ENCODE data around the gene SYT8.

SYT8 gene

DNA sequence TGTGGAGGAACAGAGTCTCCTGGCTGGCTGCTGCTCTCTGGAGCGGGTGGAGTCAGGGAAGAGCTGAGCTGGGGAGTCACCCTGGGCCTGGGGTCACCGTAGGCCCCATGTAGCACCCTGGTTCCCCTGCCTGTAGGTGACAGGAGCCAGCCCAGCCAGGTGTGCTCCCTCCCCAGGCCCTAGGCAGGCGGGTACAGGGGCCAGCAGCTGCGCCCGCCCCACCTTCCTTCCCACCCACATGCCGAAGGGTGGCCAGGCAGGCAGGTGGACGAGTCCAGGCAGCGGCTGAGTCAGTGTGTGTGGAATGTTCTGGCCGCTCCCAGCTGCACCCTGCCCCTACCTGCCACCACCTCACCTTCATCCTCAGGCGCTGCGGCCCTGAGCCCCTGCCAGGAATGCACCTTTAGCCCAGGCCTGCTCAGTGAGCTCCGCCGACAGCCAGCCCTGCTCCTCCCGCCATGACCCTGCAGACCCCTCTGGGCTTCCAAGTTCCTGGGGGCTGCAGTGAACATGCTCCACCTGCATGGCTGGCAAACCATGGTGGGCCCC is 654 bp upstream of the SYT8 start (continued):
- TF ChIP-seq, protein P1, sequence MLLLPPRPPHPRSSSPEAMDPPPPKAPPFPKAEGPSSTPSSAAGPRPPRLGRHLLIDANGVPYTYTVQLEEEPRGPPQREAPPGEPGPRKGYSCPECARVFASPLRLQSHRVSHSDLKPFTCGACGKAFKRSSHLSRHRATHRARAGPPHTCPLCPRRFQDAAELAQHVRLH (tag by site-specific recombination; IDR thresholded peaks at IDR 0.05), result no peak
- no peak for TF ChIP-seq GFI1B (tag by site-specific recombination; IDR thresholded peaks at IDR 0.05)

DNA sequence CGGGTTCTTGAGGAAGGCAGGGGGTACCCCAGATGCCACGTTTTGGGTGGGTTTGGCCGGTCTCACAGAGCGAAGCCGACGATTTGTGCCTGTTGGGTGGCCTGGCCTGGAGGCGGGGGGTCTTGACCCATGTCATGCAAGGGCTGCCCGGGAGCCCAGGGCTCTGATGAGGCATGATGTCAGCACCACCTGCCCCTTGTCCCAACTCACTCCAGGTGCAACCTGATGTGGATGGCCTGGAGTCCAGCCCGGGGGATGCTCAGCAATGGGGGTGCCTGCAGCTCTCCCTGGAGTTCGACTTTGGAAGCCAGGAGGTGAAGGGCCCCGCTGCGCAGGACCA is 851 bp downstream of the SYT8 start:
- TF ChIP-seq KLF7 (tag by site-specific recombination; IDR thresholded peaks at IDR 0.05; ENCODE audit: borderline replicate concordance) (no peak), ZNF211 (tag by site-specific recombination; IDR thresholded peaks at IDR 0.05; ENCODE audit: low read depth) (no peak)
- TF ChIP-seq, protein P2, sequence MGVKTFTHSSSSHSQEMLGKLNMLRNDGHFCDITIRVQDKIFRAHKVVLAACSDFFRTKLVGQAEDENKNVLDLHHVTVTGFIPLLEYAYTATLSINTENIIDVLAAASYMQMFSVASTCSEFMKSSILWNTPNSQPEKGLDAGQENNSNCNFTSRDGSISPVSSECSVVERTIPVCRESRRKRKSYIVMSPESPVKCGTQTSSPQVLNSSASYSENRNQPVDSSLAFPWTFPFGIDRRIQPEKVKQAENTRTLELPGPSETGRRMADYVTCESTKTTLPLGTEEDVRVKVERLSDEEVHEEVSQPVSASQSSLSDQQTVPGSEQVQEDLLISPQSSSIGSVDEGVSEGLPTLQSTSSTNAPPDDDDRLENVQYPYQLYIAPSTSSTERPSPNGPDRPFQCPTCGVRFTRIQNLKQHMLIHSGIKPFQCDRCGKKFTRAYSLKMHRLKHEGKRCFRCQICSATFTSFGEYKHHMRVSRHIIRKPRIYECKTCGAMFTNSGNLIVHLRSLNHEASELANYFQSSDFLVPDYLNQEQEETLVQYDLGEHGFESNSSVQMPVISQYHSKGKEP (tag by site-specific recombination; IDR thresholded peaks at IDR 0.05), result no peak

DNA sequence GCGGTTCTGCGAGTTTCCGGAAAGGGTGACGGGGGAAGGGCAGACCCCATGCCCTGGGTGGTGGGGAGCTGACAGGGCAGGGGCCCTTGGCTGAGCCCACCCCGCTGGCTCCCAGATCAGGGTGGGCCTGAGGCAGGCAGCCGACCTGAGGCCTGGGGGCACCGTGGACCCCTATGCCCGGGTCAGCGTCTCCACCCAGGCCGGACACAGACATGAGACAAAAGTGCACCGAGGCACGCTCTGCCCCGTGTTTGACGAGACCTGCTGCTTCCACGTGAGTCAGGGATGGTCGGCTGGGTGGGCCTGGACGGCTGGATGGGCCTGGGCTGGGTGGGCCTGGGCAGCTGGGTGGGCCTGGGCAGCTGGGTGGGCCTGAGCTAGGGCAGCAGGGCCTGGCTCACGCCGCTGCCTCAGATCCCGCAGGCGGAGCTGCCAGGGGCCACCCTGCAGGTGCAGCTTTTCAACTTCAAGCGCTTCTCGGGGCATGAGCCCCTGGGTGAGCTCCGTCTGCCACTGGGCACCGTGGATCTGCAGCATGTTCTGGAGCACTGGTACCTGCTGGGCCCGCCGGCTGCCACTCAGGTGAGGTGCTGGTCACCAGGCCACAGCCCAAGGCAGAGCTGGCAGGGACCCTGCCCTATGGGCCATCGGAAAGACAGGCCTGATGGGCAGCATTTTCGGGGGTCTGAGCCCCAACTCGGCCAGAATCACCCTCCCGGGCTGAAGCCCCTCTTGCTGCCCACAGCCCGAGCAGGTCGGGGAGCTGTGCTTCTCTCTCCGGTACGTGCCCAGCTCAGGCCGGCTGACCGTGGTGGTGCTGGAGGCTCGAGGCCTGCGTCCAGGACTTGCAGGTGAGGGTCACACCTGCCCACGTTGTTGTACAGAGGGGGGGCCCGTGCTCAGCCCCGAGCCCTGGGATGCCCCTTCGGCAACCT is 1.5 kb downstream of the SYT8 start:
- H3K4me1 ChIP-seq (ENCODE audit: control insufficient read depth, insufficient read depth, low read length), result no peaks in the 10 kb centered on the region
- no peak for TF ChIP-seq ZNF16 (tag by site-specific recombination; IDR thresholded peaks at IDR 0.05; ENCODE audit: low read depth)
- TF ChIP-seq ZNF311 (tag by site-specific recombination; IDR thresholded peaks at IDR 0.05; ENCODE audit: borderline replicate concordance), result no peak
- no peak for TF ChIP-seq ZNF274 (IDR thresholded peaks at IDR 0.05; ENCODE audit: low read length)
- no peak for TF ChIP-seq ZNF274 (tag by site-specific recombination; IDR thresholded peaks at IDR 0.05; ENCODE audit: borderline replicate concordance)
- TF ChIP-seq ZNF76 (tag by site-specific recombination; IDR thresholded peaks at IDR 0.05; ENCODE audit: borderline replicate concordance, low read depth), result no peak
- POLR2A ChIA-PET, result no interaction called here

More for the DNA sequence above, 851 bp downstream of the SYT8 start:
- Histone ChIP-seq H3K36me3 (ENCODE audit: control insufficient read depth in 2 of 2, insufficient read depth in 1 of 2, low read length in 2 of 2) (no peaks in the 10 kb centered on the region), H3K4me3 (ENCODE audit: low read depth, low read length) (no peak overlapping the region), H3K4me1 (ENCODE audit: control insufficient read depth, insufficient read depth, low read length) (no peaks in the 10 kb centered on the region), H3K27ac (ENCODE audit: extremely low read depth, low read depth, low read length) (no peak overlapping the region), H3K9me3 (ENCODE audit: control insufficient read depth, insufficient read depth, low read depth, low read length) (no peaks in the 10 kb centered on the region)
- POLR2A ChIA-PET, result no interaction called here
- CTCF ChIA-PET, result interaction anchor here (0.6 to 7.8 kb wide), 7 partner anchors 40 to 315 kb away, joined by 3 to 116 read pairs (median 13); no protein-coding TSS in a partner anchor

DNA sequence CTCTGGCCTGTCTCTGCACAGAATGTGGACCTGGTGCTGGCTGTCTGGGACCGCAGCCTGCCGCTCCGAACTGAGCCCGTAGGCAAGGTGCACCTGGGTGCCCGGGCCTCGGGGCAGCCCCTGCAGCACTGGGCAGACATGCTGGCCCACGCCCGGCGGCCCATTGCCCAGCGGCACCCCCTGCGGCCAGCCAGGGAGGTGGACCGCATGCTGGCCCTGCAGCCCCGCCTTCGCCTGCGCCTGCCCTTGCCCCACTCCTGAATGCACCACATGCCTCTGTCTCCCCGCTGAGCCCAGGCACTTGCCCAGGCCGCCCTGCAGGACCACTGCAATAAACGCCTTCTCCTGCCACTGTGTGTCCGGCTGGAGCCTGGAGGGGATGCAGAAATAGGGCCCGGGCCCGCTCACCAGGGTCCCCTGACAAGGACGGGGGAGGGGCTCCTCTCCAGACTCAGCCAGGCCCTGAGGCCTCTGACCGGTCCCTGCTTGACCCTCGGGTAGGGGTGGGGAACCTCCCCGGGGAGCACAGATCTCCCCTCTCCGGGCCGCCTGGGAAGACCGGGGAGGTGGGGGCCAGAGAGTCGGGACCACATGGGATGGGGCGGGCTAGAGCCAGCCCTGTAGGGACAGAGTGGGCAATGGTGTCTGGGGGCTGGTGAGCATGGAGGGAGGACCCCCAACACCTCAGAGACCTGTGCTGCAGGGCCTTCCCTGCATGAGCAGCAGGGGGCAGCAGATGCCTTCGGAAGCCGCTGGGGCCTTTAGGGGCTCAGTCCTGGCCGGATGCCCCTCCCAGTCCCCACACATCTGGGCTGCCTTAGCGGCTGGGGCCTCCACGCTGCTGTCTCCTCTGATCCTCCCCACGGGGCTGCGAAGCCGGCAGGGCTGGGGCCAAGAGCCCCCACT is 2.6 kb downstream of the SYT8 start:
- Histone ChIP-seq H3K27ac (ENCODE audit: extremely low read depth, low read depth, low read length) (no peak overlapping the region), H3K9me3 (ENCODE audit: control insufficient read depth, insufficient read depth, low read depth, low read length) (no peaks in the 10 kb centered on the region), H3K4me1 (ENCODE audit: control insufficient read depth, insufficient read depth, low read length) (no peaks in the 10 kb centered on the region), H3K4me3 (ENCODE audit: low read depth, low read length) (no peak overlapping the region), H3K36me3 (ENCODE audit: control insufficient read depth in 2 of 2, insufficient read depth in 1 of 2, low read length in 2 of 2) (no peaks in the 10 kb centered on the region)
- CTCF ChIA-PET, result interaction anchor here (0.6 to 7.8 kb wide), 9 partner anchors 143 to 316 kb away, joined by 3 to 116 read pairs (median 5); partner anchors contain the start of gene H19
- POLR2A ChIA-PET, result no interaction called here
- TF ChIP-seq ZNF654 (tag by site-specific recombination; IDR thresholded peaks at IDR 0.05; ENCODE audit: low read depth) (peak; percentile 45), ZNF830 (tag by site-specific recombination; IDR thresholded peaks at IDR 0.05; ENCODE audit: low read depth) (no peak), ZNF658 (tag by site-specific recombination; IDR thresholded peaks at IDR 0.05) (no peak), ZNF335 (tag by site-specific recombination; conservative IDR thresholded peaks at IDR 0.05) (peak; percentile 26; the same call in 1 of the 2 replicates), ZNF302 (tag by site-specific recombination; IDR thresholded peaks at IDR 0.05; ENCODE audit: low read depth) (no peak), ZBTB48 (tag by site-specific recombination; IDR thresholded peaks at IDR 0.05) (peak; percentile 20; the same call in 1 of the 2 replicates), ZNF670 (tag by site-specific recombination; IDR thresholded peaks at IDR 0.05; ENCODE audit: low read depth) (no peak)
- TF ChIP-seq, protein P3, sequence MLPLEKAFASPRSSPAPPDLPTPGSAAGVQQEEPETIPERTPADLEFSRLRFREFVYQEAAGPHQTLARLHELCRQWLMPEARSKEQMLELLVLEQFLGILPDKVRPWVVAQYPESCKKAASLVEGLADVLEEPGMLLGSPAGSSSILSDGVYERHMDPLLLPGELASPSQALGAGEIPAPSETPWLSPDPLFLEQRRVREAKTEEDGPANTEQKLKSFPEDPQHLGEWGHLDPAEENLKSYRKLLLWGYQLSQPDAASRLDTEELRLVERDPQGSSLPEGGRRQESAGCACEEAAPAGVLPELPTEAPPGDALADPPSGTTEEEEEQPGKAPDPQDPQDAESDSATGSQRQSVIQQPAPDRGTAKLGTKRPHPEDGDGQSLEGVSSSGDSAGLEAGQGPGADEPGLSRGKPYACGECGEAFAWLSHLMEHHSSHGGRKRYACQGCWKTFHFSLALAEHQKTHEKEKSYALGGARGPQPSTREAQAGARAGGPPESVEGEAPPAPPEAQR (tag by site-specific recombination; IDR thresholded peaks at IDR 0.05), result no peak
- TF ChIP-seq, protein P4, sequence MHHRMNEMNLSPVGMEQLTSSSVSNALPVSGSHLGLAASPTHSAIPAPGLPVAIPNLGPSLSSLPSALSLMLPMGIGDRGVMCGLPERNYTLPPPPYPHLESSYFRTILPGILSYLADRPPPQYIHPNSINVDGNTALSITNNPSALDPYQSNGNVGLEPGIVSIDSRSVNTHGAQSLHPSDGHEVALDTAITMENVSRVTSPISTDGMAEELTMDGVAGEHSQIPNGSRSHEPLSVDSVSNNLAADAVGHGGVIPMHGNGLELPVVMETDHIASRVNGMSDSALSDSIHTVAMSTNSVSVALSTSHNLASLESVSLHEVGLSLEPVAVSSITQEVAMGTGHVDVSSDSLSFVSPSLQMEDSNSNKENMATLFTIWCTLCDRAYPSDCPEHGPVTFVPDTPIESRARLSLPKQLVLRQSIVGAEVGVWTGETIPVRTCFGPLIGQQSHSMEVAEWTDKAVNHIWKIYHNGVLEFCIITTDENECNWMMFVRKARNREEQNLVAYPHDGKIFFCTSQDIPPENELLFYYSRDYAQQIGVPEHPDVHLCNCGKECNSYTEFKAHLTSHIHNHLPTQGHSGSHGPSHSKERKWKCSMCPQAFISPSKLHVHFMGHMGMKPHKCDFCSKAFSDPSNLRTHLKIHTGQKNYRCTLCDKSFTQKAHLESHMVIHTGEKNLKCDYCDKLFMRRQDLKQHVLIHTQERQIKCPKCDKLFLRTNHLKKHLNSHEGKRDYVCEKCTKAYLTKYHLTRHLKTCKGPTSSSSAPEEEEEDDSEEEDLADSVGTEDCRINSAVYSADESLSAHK (tag by site-specific recombination; IDR thresholded peaks at IDR 0.05), result no peak

More for the DNA sequence above, 1.5 kb downstream of the SYT8 start:
- CTCF ChIA-PET, result interaction anchor here (0.6 to 7.8 kb wide), 18 partner anchors 14 to 320 kb away, joined by 3 to 116 read pairs (median 4); partner anchors contain the start of gene H19
- Histone ChIP-seq H3K27ac (ENCODE audit: extremely low read depth, low read depth, low read length) (no peak overlapping the region), H3K9me3 (ENCODE audit: control insufficient read depth, insufficient read depth, low read depth, low read length) (no peaks in the 10 kb centered on the region), H3K4me3 (ENCODE audit: low read depth, low read length) (no peak overlapping the region), H3K36me3 (ENCODE audit: control insufficient read depth in 2 of 2, insufficient read depth in 1 of 2, low read length in 2 of 2) (no peaks in the 10 kb centered on the region)

All from HEK293 (cell line).